ENCODE measurements around the gene CCDC137. TPM values are rescaled to one million over a fixed set of nuclear protein-coding genes. Genes with fewer than 3 reads are reported as not detected.

The CCDC137 gene
- total RNA-seq, 2 experiments from 2014 or later: 39.4 to 61.4 TPM

DNA sequence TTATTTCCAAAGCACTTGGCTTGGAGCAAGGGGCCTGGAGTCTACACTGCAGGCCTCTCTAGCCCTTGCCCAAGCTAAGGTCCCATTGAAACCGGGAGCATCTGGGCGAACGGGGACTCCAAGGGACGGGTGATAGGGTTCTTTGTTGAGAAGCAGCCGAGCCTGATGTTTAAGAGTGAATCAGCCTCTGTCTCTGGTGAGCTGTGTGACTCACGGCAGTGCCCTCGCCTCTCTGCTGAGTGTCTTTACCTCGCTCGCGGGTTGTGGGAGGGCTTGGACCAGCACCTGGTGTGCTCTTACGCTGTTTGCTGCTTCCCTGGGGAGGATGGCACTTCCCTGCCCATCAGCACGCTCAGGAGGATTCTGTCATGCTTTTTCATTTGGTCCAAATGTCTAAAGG is 18.6 kb downstream of the CCDC137 start:
- H3K36me3 ChIP-seq (ENCODE audit: insufficient read depth, low read length): peaks cover 57% of the 10 kb centered on the region
- H3K4me1 ChIP-seq (ENCODE audit: insufficient read depth, low read length, poor library complexity, severe bottlenecking): peaks cover 23% of the 10 kb centered on the region
- BruUV-seq (replicated peaks): no TSS peak
- intact Hi-C loops (cut with micrococcal nuclease; ENCODE audit: unreplicated experiment): no loop called here
- H3K9me2 ChIP-seq (ENCODE audit: insufficient read depth, low read length): no peaks in the 10 kb centered on the region
- peak overlapping the region; percentile 78 for H3K4me3 ChIP-seq (ENCODE audit: low read depth, low read length, poor library complexity, severe bottlenecking)
- H3K9me3 ChIP-seq (ENCODE audit: low read length): no peaks in the 10 kb centered on the region
- H3K4me2 ChIP-seq (ENCODE audit: low read length): peak overlapping the region; percentile 82
- ChIA-PET CTCF (ENCODE audit: unreplicated experiment) (interaction anchor here (0.6 kb wide), 1 partner anchor 161 kb away, joined by 3 read pairs; no protein-coding TSS in a partner anchor), POLR2A (no interaction called here)
- H3K27ac ChIP-seq (ENCODE audit: low read depth, low read length, poor library complexity, severe bottlenecking): peak overlapping the region; percentile 41
- peaks cover 43% of the 10 kb centered on the region for H3K79me2 ChIP-seq (ENCODE audit: insufficient read depth, low read depth, low read length)
- DNase-seq (ENCODE audit: low spot score): peak; percentile 31
- no peak for TF ChIP-seq EZH2phosphoT487 (IDR thresholded peaks at IDR 0.05; ENCODE audit: borderline replicate concordance, low read depth, low read length)
- TF ChIP-seq, protein P1, sequence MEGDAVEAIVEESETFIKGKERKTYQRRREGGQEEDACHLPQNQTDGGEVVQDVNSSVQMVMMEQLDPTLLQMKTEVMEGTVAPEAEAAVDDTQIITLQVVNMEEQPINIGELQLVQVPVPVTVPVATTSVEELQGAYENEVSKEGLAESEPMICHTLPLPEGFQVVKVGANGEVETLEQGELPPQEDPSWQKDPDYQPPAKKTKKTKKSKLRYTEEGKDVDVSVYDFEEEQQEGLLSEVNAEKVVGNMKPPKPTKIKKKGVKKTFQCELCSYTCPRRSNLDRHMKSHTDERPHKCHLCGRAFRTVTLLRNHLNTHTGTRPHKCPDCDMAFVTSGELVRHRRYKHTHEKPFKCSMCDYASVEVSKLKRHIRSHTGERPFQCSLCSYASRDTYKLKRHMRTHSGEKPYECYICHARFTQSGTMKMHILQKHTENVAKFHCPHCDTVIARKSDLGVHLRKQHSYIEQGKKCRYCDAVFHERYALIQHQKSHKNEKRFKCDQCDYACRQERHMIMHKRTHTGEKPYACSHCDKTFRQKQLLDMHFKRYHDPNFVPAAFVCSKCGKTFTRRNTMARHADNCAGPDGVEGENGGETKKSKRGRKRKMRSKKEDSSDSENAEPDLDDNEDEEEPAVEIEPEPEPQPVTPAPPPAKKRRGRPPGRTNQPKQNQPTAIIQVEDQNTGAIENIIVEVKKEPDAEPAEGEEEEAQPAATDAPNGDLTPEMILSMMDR (conservative IDR thresholded peaks at IDR 0.05; ENCODE audit: low read length): no peak
- H4K20me1 ChIP-seq (ENCODE audit: insufficient read depth, low read length): peaks cover 5% of the 10 kb centered on the region; the same call in 1 of the 2 replicates
- H2AFZ ChIP-seq (ENCODE audit: low read length): no peak overlapping the region

DNA sequence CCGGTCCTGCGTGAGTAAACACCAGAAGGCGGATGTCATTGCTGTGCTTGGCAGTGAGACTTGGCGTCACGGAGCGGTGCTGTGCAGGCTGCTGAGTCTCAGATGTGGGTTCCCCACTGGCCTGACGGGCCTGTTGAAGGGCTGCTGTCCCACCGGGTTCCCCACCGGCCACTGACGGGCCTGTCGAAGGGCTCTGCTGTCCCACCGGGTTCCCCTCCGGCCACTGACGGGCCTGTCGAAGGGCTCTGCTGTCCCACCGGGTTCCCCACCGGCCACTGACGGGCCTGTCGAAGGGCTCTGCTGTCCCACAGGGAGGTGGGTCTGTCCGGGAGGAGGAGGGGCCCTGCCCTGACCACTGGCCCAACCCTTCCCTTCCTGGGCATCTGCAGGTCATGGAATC is 20.1 kb downstream of the CCDC137 start:
- H3K9me3 ChIP-seq (ENCODE audit: low read length): no peaks in the 10 kb centered on the region
- H3K79me2 ChIP-seq (ENCODE audit: insufficient read depth, low read depth, low read length): peaks cover 43% of the 10 kb centered on the region
- ChIA-PET CTCF (ENCODE audit: unreplicated experiment) (no interaction called here), POLR2A (no interaction called here)
- no peaks in the 10 kb centered on the region for H3K9me2 ChIP-seq (ENCODE audit: insufficient read depth, low read length)
- H3K4me2 ChIP-seq (ENCODE audit: low read length): no peak overlapping the region
- no peak overlapping the region for H2AFZ ChIP-seq (ENCODE audit: low read length)
- no peak for TF ChIP-seq EZH2phosphoT487 (IDR thresholded peaks at IDR 0.05; ENCODE audit: borderline replicate concordance, low read depth, low read length)
- TF ChIP-seq, protein P1 (conservative IDR thresholded peaks at IDR 0.05; ENCODE audit: low read length): no peak
- DNase-seq (ENCODE audit: low spot score): no peak
- no peak overlapping the region for H3K4me3 ChIP-seq (ENCODE audit: low read depth, low read length, poor library complexity, severe bottlenecking)
- H4K20me1 ChIP-seq (ENCODE audit: insufficient read depth, low read length): peaks cover 5% of the 10 kb centered on the region; the same call in 1 of the 2 replicates
- H3K4me1 ChIP-seq (ENCODE audit: insufficient read depth, low read length, poor library complexity, severe bottlenecking): peaks cover 23% of the 10 kb centered on the region
- peaks cover 65% of the 10 kb centered on the region for H3K36me3 ChIP-seq (ENCODE audit: insufficient read depth, low read length)
- no TSS peak for BruUV-seq (replicated peaks)
- H3K27ac ChIP-seq (ENCODE audit: low read depth, low read length, poor library complexity, severe bottlenecking): no peak overlapping the region
- intact Hi-C loops (cut with micrococcal nuclease; ENCODE audit: unreplicated experiment): no loop called here

- CTCF ChIA-PET (ENCODE audit: unreplicated experiment): no interaction called here
- DNase-seq (ENCODE audit: low spot score): no peak
- Histone ChIP-seq H3K27ac (ENCODE audit: low read depth, low read length, poor library complexity, severe bottlenecking) (no peak overlapping the region), H3K4me3 (ENCODE audit: low read depth, low read length, poor library complexity, severe bottlenecking) (no peak overlapping the region), H3K4me1 (ENCODE audit: insufficient read depth, low read length, poor library complexity, severe bottlenecking) (peaks cover 16% of the 10 kb centered on the region), H3K79me2 (ENCODE audit: insufficient read depth, low read depth, low read length) (peaks cover 30% of the 10 kb centered on the region), H3K9me3 (ENCODE audit: low read length) (no peaks in the 10 kb centered on the region), H3K9me2 (ENCODE audit: insufficient read depth, low read length) (no peaks in the 10 kb centered on the region), H2AFZ (ENCODE audit: low read length) (no peak overlapping the region), H3K36me3 (ENCODE audit: insufficient read depth, low read length) (peaks cover 76% of the 10 kb centered on the region), H3K4me2 (ENCODE audit: low read length) (no peak overlapping the region), H4K20me1 (ENCODE audit: insufficient read depth, low read length) (no peaks in the 10 kb centered on the region; the same call in 1 of the 2 replicates)
- TF ChIP-seq, protein P1 (conservative IDR thresholded peaks at IDR 0.05; ENCODE audit: low read length): no peak
- TF ChIP-seq EZH2phosphoT487 (IDR thresholded peaks at IDR 0.05; ENCODE audit: borderline replicate concordance, low read depth, low read length): no peak
- intact Hi-C loops (cut with micrococcal nuclease; ENCODE audit: unreplicated experiment): no loop called here
- no TSS peak for BruUV-seq (replicated peaks)
- POLR2A ChIA-PET: no interaction called here
These were observed 21.4 kb downstream of the CCDC137 start for GRCh38 chr17:81687770-81688541.

Measured in OCI-LY7 (cell line).